Rectal smooth muscle tissue (tissue), 1 donor: Measurements from ENCODE around the gene PROC.
A peak's percentile ranks its signal among the peaks of the same experiment; 100 is the strongest.
"Not testable (repeated sequence)": the region's sequence is repeated elsewhere in the genome, so short reads cannot be mapped to it uniquely, and the experiment has no call there.

Source experiments
- H3K27ac ChIP-seq: one replicate; pipeline ENCODE4 v1.7.0; 2013; ENCODE audit warnings: low read depth, low read length, inconsistent platforms
- H3K27me3 ChIP-seq: one replicate; pipeline ENCODE4 v1.7.0; 2013; ENCODE audit warnings: low read length; ENCODE audit not compliant: control insufficient read depth, insufficient read depth
- H3K36me3 ChIP-seq: one replicate; pipeline ENCODE4 v1.7.0; 2013; ENCODE audit warnings: low read length; ENCODE audit not compliant: control insufficient read depth, insufficient read depth
- H3K4me1 ChIP-seq: one replicate; pipeline ENCODE4 v1.7.0; 2013; ENCODE audit warnings: low read length; ENCODE audit not compliant: control insufficient read depth, insufficient read depth
- H3K4me3 ChIP-seq: one replicate; pipeline ENCODE4 v1.7.0; 2013; ENCODE audit warnings: low read length
- H3K9ac ChIP-seq: one replicate; pipeline ENCODE4 v1.7.0; 2013; ENCODE audit warnings: low read length

PROC gene

GRCh38 chr2:127400897-127401756 lies 17.1 kb upstream of the PROC start:
- no peaks in the 10 kb centered on the region for H3K36me3 ChIP-seq
- peak overlapping the region; percentile 46 for H3K4me3 ChIP-seq
- no peak overlapping the region for H3K27ac ChIP-seq
- no peaks in the 10 kb centered on the region for H3K27me3 ChIP-seq
- no peak overlapping the region for H3K9ac ChIP-seq
- peaks cover 8% of the 10 kb centered on the region for H3K4me1 ChIP-seq

GRCh38 chr2:127401757-127402695 lies 16.2 kb upstream of the PROC start:
- Histone ChIP-seq H3K27me3 (no peaks in the 10 kb centered on the region), H3K36me3 (no peaks in the 10 kb centered on the region), H3K4me3 (no peak overlapping the region)

GRCh38 chr2:127403460-127403859 lies 14.8 kb upstream of the PROC start:
- H3K4me3 ChIP-seq, result no peak overlapping the region
- H3K27me3 ChIP-seq, result no peaks in the 10 kb centered on the region
- H3K36me3 ChIP-seq, result no peaks in the 10 kb centered on the region
- H3K27ac ChIP-seq, result no peak overlapping the region
- H3K4me1 ChIP-seq, result peaks cover 8% of the 10 kb centered on the region
- H3K9ac ChIP-seq, result no peak overlapping the region

More at GRCh38 chr2:127401757-127402695, 16.2 kb upstream of the PROC start:
- no peak overlapping the region for H3K9ac ChIP-seq
- H3K27ac ChIP-seq, result no peak overlapping the region
- H3K4me1 ChIP-seq, result peaks cover 8% of the 10 kb centered on the region

GRCh38 chr2:127404466-127405254 lies 13.6 kb upstream of the PROC start:
- H3K4me1 ChIP-seq, result peaks cover 8% of the 10 kb centered on the region
- H3K36me3 ChIP-seq, result no peaks in the 10 kb centered on the region
- no peak overlapping the region for H3K9ac ChIP-seq
- H3K27me3 ChIP-seq, result no peaks in the 10 kb centered on the region
- H3K27ac ChIP-seq, result no peak overlapping the region
- no peak overlapping the region for H3K4me3 ChIP-seq

- H3K4me1 ChIP-seq, result peaks cover 8% of the 10 kb centered on the region
- H3K27me3 ChIP-seq, result no peaks in the 10 kb centered on the region
- no peak overlapping the region for H3K4me3 ChIP-seq
- H3K27ac ChIP-seq, result no peak overlapping the region
- no peaks in the 10 kb centered on the region for H3K36me3 ChIP-seq
- H3K9ac ChIP-seq, result no peak overlapping the region
Measured at GRCh38 chr2:127405255-127405610, 13.0 kb upstream of the PROC start.

DNA sequence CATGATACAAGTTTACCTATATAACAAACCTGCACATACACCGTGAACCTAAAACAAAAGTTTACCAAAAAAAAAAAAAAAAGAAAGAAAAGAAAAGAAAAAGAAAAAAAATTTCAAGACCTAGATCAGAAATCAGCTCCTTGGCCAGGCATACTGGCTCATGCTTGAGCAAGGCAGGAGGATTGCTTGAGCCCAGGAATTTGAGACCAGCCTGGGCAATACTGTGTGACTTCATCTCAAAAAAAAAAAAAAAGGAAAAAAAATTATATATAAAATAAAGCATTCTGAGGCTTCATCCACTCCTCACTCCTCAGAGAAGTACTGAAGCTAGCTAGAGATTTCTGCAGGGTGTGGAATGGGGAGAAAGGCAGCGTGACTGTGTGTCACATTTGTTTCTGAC lies 11.8 kb upstream of the PROC start:
- Histone ChIP-seq H3K27ac (no peak overlapping the region), H3K4me1 (peaks cover 3% of the 10 kb centered on the region)

DNA sequence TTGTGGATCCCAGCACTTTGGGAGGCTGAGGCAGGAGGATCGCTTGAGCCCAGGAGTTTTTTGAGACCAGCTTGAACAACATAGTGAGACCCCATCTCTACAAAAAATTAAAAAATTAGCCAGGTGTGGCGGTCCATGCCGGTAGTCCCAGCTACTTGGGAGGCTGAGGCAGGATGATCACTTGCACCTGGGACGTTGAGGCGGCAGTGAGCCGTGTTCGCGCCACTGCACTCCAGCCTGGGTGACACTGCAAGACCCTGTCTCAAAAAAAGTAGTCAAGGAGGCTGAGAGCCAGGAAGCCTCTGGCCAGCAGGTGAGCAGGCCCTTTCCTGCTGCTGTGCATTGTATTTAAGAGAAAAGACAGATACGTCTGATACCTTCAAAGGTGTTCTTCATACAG lies 11.1 kb upstream of the PROC start:
- H3K9ac ChIP-seq, result no peak overlapping the region
- H3K4me3 ChIP-seq, result no peak overlapping the region
- H3K27ac ChIP-seq, result no peak overlapping the region
- no peaks in the 10 kb centered on the region for H3K27me3 ChIP-seq
- no peaks in the 10 kb centered on the region for H3K36me3 ChIP-seq
- peaks cover 3% of the 10 kb centered on the region for H3K4me1 ChIP-seq

More for the DNA sequence above, 11.8 kb upstream of the PROC start:
- Histone ChIP-seq H3K27me3 (no peaks in the 10 kb centered on the region), H3K4me3 (no peak overlapping the region), H3K9ac (no peak overlapping the region), H3K36me3 (no peaks in the 10 kb centered on the region)

DNA sequence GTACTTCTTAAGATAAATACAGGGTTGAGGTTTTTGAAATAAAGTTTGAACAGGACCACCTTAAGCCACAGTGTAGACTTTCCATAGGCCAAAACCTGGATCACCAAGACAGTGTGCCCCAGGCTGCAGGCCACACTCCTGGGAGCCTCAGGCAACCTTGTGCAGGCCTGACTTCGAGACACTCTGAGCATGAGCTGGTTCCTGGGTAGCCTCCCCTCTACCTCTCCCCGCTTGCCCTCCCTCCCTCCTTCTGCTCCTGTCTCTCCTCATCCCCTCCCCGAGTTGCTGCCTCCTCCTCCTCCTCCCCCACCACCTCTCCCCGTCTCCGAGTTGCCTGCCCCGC lies 10.6 kb upstream of the PROC start:
- H3K27me3 ChIP-seq, result no peaks in the 10 kb centered on the region
- peak overlapping the region; percentile 64 for H3K9ac ChIP-seq
- H3K4me1 ChIP-seq, result peaks cover 3% of the 10 kb centered on the region
- peak overlapping the region; percentile 62 for H3K4me3 ChIP-seq
- H3K27ac ChIP-seq, result peak overlapping the region; percentile 72
- H3K36me3 ChIP-seq, result no peaks in the 10 kb centered on the region

- Histone ChIP-seq H3K36me3 (no peaks in the 10 kb centered on the region), H3K4me3 (peak overlapping the region; percentile 61), H3K4me1 (peaks cover 3% of the 10 kb centered on the region), H3K9ac (peak overlapping the region; percentile 50), H3K27ac (peak overlapping the region; percentile 83), H3K27me3 (no peaks in the 10 kb centered on the region)
Measured at GRCh38 chr2:127408004-127408806, 10.0 kb upstream of the PROC start.

GRCh38 chr2:127408807-127409099 lies 9.5 kb upstream of the PROC start:
- Histone ChIP-seq H3K4me3 (no peak overlapping the region), H3K4me1 (peaks cover 3% of the 10 kb centered on the region), H3K27ac (peak overlapping the region; percentile 83), H3K27me3 (no peaks in the 10 kb centered on the region), H3K36me3 (no peaks in the 10 kb centered on the region), H3K9ac (no peak overlapping the region)

- H3K36me3 ChIP-seq, result not testable (repeated sequence)
Measured at GRCh38 chr2:127409716-127410115, 8.5 kb upstream of the PROC start.

More at GRCh38 chr2:127409716-127410115, 8.5 kb upstream of the PROC start:
- H3K27me3 ChIP-seq, H3K4me1 ChIP-seq, H3K9ac ChIP-seq, H3K4me3 ChIP-seq, H3K27ac ChIP-seq: not testable (repeated sequence)
